ENCODE measurements around the gene C1orf21. TPM values are rescaled to one million over a fixed set of nuclear protein-coding genes. Genes with fewer than 3 reads are reported as not detected.

The C1orf21 gene
- total RNA-seq, 4 donors from 2014 or later: 36.3 to 115 (median 79.4) TPM

DNA sequence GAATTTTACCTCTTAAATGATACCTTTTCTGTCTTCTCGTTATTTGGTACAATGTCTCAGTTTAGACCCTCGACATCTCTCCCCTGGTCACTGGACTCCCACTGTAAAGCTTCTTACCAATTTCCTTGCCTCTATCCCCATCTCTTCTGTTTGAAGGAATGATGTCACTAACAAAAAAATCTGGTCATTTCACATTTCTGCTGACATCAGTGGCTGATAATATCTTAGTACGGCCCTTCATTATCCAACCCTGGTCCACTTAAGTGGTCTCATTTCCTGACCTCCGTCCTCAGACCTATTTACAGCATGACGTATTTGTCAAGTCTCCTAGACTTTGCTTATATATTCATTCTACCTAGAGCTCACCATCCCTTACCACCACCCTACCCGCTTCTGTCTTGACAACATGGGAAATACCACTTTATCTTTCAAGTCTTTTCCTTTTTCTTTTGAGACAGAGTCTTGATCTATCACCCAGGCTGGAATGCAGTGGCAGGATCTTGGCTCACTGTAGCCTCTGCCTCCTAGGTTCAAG lies 60.9 kb downstream of the C1orf21 start:
- no peak for TF ChIP-seq POLR2A (IDR thresholded peaks at IDR 0.05)
- TF ChIP-seq, protein P1, sequence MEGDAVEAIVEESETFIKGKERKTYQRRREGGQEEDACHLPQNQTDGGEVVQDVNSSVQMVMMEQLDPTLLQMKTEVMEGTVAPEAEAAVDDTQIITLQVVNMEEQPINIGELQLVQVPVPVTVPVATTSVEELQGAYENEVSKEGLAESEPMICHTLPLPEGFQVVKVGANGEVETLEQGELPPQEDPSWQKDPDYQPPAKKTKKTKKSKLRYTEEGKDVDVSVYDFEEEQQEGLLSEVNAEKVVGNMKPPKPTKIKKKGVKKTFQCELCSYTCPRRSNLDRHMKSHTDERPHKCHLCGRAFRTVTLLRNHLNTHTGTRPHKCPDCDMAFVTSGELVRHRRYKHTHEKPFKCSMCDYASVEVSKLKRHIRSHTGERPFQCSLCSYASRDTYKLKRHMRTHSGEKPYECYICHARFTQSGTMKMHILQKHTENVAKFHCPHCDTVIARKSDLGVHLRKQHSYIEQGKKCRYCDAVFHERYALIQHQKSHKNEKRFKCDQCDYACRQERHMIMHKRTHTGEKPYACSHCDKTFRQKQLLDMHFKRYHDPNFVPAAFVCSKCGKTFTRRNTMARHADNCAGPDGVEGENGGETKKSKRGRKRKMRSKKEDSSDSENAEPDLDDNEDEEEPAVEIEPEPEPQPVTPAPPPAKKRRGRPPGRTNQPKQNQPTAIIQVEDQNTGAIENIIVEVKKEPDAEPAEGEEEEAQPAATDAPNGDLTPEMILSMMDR (IDR thresholded peaks at IDR 0.05): no peak
- Histone ChIP-seq H3K27ac (no peak overlapping the region), H3K36me3 (no peaks in the 10 kb centered on the region), H3K27me3 (no peaks in the 10 kb centered on the region), H3K9me3 (no peaks in the 10 kb centered on the region), H3K4me1 (peaks cover 0 to 10% (median 1%) of the 10 kb centered on the region in 4 donors), H3K4me3 (no peak overlapping the region)
- no peak for DNase-seq

DNA sequence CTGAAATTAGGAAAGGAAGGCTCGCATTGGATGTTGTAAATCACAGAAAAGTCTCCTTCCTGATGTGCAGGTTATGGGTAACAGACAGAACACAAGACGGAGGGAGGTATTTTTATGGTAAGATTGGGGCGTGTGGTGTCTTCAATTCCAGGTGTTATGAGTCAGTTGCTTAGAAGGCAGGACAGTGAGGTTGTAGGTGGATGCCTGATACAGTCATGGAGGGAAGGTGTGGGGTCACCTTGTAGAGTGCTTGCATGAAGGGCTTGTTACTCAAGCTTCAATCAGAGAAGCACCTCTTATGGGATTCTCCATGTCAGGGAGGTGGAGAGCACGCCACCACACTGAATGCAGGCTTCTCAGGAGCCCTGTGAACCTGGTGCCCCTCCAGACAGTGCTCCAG lies 63.1 kb downstream of the C1orf21 start:
- Histone ChIP-seq H3K27me3 (no peaks in the 10 kb centered on the region), H3K4me3 (no peak overlapping the region), H3K27ac (no peak overlapping the region), H3K36me3 (no peaks in the 10 kb centered on the region), H3K9me3 (no peaks in the 10 kb centered on the region), H3K4me1 (peaks cover 0 to 8% (median 0%) of the 10 kb centered on the region in 4 donors)
- no peak for DNase-seq
- TF ChIP-seq POLR2A (IDR thresholded peaks at IDR 0.05): no peak
- TF ChIP-seq, protein P1 (IDR thresholded peaks at IDR 0.05): no peak

DNA sequence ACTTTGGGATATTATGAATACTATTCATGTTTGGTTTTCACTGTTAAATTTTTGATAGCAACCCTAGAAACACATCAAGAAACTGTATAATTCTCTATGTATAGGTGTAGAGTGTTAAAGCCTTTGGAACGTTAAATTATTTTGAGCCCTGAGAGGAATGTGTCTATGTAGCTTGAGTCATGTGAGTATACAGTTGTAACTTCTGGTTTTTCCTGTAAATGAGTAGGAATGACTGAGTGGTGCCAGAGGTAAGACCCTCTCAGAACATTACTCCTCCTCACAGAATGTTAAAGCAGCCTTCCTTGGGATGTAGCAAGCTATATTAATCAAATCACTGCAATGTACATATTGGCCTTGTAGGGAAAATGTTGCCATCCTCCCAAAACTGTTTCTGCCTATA lies 69.0 kb downstream of the C1orf21 start:
- Histone ChIP-seq H3K27me3 (no peaks in the 10 kb centered on the region), H3K27ac (no peak overlapping the region), H3K4me3 (no peak overlapping the region), H3K9me3 (no peaks in the 10 kb centered on the region), H3K4me1 (peaks cover 0 to 22% (median 0%) of the 10 kb centered on the region in 4 donors), H3K36me3 (no peaks in the 10 kb centered on the region)
- TF ChIP-seq, protein P1 (IDR thresholded peaks at IDR 0.05): no peak
- TF ChIP-seq POLR2A (IDR thresholded peaks at IDR 0.05): no peak
- DNase-seq: no peak

DNA sequence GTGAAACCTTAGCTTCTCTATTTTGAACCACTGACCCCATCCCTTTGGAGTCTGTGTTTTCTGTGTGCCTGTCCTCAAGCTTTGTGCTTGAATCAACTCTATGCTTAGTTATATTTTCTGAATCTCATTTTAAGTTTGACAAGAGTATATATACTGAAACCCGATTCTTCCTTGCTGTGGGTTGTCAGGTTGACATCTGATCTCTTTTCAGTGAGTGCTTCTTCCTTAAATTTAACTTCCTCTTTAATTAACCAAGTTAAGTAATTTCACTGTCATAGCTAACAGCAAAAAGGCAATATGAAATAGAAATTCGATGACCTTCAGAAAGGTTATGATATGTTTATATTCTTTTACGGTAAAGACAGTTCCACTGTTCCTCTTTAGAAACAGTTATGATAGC lies 69.4 kb downstream of the C1orf21 start:
- H3K36me3 ChIP-seq: no peaks in the 10 kb centered on the region
- H3K27ac ChIP-seq: no peak overlapping the region
- H3K4me1 ChIP-seq: peaks cover 0 to 22% (median 2%) of the 10 kb centered on the region in 4 donors
- DNase-seq: no peak
- no peak overlapping the region for H3K4me3 ChIP-seq
- TF ChIP-seq, protein P1 (IDR thresholded peaks at IDR 0.05): no peak
- TF ChIP-seq POLR2A (IDR thresholded peaks at IDR 0.05): no peak
- no peaks in the 10 kb centered on the region for H3K27me3 ChIP-seq
- H3K9me3 ChIP-seq: no peaks in the 10 kb centered on the region

DNA sequence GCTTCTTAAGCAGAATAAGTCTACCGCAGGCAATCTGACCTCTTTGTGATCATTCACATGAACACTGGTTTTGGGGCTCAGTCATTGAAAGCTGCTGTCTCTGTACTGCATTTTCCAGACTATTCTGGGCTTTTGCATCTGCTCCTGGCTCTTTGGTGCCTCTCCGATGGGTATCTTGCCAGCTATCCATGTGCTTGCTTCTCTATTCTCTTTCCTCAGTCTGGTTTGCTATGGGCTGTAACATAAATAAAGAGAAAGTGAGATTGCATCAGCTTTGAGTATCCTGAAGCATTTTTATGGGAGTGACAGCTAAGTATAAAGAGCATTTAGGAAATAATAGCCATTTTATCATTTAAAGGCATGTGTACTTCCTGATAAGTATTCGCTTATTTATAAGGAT lies 70.7 kb downstream of the C1orf21 start:
- H3K36me3 ChIP-seq: no peaks in the 10 kb centered on the region
- TF ChIP-seq POLR2A (IDR thresholded peaks at IDR 0.05): no peak
- TF ChIP-seq, protein P1 (IDR thresholded peaks at IDR 0.05): no peak
- DNase-seq: no peak
- no peaks in the 10 kb centered on the region for H3K27me3 ChIP-seq
- H3K4me3 ChIP-seq: no peak overlapping the region
- peaks cover 0 to 22% (median 3%) of the 10 kb centered on the region in 4 donors for H3K4me1 ChIP-seq
- H3K27ac ChIP-seq: no peak overlapping the region
- no peaks in the 10 kb centered on the region for H3K9me3 ChIP-seq

DNA sequence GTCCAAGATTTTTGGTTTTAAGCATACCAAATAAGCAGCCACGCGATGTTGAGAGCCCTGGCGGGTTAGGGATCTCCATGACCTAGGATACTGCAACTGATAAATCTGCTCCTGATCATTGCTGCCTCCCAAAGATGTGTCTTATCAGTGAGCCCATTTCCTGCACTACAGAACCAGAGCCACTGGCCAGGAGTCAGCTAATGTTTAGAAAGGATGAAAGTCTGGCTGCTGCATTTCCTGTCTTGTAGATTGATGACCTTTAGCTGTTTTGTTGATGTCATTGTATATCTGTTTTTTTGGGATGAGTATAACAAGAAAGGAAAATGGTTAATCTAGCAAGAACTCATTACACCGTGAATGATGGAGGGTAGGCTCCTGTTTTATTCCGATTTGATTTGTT lies 74.5 kb downstream of the C1orf21 start:
- Histone ChIP-seq H3K27me3 (no peaks in the 10 kb centered on the region), H3K27ac (peak overlapping the region in 1 of 4 donors; percentile 11), H3K9me3 (no peaks in the 10 kb centered on the region), H3K36me3 (no peaks in the 10 kb centered on the region), H3K4me3 (no peak overlapping the region), H3K4me1 (peaks cover 0 to 14% (median 3%) of the 10 kb centered on the region in 4 donors)
- no peak for DNase-seq
- no peak for TF ChIP-seq POLR2A (IDR thresholded peaks at IDR 0.05)
- TF ChIP-seq, protein P1 (IDR thresholded peaks at IDR 0.05): no peak

Data from Peyer's patch (tissue), 4 donors.